Fibroblast of lung (primary cell): ENCODE results near the gene AARS1.
"Not testable (repeated sequence)": the region's sequence is repeated elsewhere in the genome, so short reads cannot be mapped to it uniquely, and the experiment has no call there.

Source experiments
- EZH2 ChIP-seq: IDR thresholded peaks from 2 replicates; pipeline ENCODE4 v1.5.1; 2012; ENCODE audit warnings: low read length, control low read depth, mild to moderate bottlenecking; ENCODE audit errors: missing control alignments
- TF ChIP-seq, protein P1 (sequence below), 2 donors: IDR thresholded peaks in 1 of 2; conservative IDR thresholded peaks in 1 of 2; 1 replicate in 1 of 2; 2 replicates in 1 of 2; pipeline ENCODE4 v1.5.1; 2011 to 2012; ENCODE audit warnings: low read length in 2 of 2, control low read depth in 1 of 2, inconsistent platforms in 1 of 2, low read depth in 1 of 2, mild to moderate bottlenecking in 1 of 2

DNA sequence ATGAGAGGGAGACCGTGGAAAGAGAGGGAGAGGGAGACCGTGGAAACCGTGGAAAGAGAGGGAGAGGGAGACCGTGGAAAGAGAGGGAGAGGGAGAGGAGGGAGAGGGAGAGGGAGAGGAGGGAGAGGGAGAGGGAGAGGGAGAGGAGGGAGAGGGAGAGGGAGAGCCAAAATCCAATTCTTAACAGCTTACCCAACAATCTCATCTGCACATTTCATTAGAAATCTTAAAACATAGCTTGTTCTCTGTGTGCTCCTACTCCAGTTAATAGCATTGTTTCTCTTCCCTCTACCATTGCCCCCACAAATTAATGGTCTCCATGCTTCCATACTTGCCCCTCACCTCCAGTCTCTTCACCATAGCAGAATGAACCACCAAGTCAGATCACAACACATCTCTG lies 63.9 kb downstream of the AARS1 start:
- TF ChIP-seq EZH2 = not testable (repeated sequence)
- TF ChIP-seq, protein P1, sequence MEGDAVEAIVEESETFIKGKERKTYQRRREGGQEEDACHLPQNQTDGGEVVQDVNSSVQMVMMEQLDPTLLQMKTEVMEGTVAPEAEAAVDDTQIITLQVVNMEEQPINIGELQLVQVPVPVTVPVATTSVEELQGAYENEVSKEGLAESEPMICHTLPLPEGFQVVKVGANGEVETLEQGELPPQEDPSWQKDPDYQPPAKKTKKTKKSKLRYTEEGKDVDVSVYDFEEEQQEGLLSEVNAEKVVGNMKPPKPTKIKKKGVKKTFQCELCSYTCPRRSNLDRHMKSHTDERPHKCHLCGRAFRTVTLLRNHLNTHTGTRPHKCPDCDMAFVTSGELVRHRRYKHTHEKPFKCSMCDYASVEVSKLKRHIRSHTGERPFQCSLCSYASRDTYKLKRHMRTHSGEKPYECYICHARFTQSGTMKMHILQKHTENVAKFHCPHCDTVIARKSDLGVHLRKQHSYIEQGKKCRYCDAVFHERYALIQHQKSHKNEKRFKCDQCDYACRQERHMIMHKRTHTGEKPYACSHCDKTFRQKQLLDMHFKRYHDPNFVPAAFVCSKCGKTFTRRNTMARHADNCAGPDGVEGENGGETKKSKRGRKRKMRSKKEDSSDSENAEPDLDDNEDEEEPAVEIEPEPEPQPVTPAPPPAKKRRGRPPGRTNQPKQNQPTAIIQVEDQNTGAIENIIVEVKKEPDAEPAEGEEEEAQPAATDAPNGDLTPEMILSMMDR (conservative IDR thresholded peaks at IDR 0.05 in 1 of 2, IDR thresholded peaks at IDR 0.05 in 1 of 2; ENCODE audit: low read depth in 1 of 2, low read length in 2 of 2) = not testable (repeated sequence)
